DND-41 (cell line): Measurements from ENCODE around the gene CLIC5.

Experiments used
- EZH2 ChIP-seq: IDR thresholded peaks from 3 replicates; pipeline ENCODE4 v1.6.1; 2012; ENCODE audit warnings: borderline replicate concordance, low read depth, mild to moderate bottlenecking, moderate library complexity, low read length, inconsistent platforms; ENCODE audit not compliant: severe bottlenecking
- TF ChIP-seq, protein P1 (sequence below): IDR thresholded peaks from 2 replicates; pipeline ENCODE4 v1.5.1; 2012; ENCODE audit warnings: borderline replicate concordance, low read length, moderate library complexity, mild to moderate bottlenecking; ENCODE audit not compliant: poor library complexity, severe bottlenecking; ENCODE audit errors: extremely low read depth

DNA sequence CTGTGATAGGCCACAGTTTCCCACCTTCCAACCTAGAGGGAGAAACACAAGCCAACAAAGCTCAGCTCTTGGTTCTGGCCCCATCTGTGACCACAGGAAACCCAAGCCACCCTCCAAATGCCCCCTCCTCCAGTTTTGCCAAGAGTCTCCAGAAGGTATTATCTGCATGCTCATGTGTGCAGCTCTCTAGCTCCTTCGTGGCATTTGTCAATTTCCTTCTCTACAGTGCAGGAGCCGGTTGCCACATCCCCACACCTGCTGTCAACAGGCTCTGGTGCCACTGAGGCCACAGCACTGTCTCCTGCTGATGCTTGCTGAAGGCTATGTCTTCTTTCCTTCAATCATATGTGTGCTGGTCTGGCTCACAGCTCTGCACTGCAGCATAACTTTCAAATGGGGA, 177.2 kb downstream of the CLIC5 start:
- TF ChIP-seq, protein P1, sequence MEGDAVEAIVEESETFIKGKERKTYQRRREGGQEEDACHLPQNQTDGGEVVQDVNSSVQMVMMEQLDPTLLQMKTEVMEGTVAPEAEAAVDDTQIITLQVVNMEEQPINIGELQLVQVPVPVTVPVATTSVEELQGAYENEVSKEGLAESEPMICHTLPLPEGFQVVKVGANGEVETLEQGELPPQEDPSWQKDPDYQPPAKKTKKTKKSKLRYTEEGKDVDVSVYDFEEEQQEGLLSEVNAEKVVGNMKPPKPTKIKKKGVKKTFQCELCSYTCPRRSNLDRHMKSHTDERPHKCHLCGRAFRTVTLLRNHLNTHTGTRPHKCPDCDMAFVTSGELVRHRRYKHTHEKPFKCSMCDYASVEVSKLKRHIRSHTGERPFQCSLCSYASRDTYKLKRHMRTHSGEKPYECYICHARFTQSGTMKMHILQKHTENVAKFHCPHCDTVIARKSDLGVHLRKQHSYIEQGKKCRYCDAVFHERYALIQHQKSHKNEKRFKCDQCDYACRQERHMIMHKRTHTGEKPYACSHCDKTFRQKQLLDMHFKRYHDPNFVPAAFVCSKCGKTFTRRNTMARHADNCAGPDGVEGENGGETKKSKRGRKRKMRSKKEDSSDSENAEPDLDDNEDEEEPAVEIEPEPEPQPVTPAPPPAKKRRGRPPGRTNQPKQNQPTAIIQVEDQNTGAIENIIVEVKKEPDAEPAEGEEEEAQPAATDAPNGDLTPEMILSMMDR, result no peak
- TF ChIP-seq EZH2, result no peak
